HepG2 (cell line): ENCODE measurements around the gene PLXNA4.

Experiments
- CEBPB ChIP-seq: IDR thresholded peaks from 2 replicates; pipeline ENCODE4 v1.6.1; 2011; ENCODE audit warnings: low read depth, low read length, improper control_type of control experiment, borderline replicate concordance
- CREB1 ChIP-seq, 2 experiments: fragments of 450-650 bp in 1 of 2; IDR thresholded peaks; 2 replicates each; pipeline ENCODE4 v1.6.1; 2016 to 2017; ENCODE audit warnings: control low read depth in 1 of 2, mild to moderate bottlenecking in 1 of 2, missing compliant biosample characterization in 1 of 2, missing genetic modification characterization in 1 of 2
- CTCF ChIP-seq: sonication (generic); formaldehyde crosslinking; IDR thresholded peaks from 2 replicates; pipeline ENCODE4 v1.5.0; 2020; ENCODE audit warnings: mild to moderate bottlenecking, missing genetic modification reagents, moderate library complexity
- GTF3A ChIP-seq: sonication (generic); formaldehyde crosslinking; conservative IDR thresholded peaks from 2 replicates; pipeline ENCODE4 v1.4.0; 2020; ENCODE audit warnings: mild to moderate bottlenecking, missing genetic modification reagents
- HNF4A ChIP-seq: sonication (generic); formaldehyde crosslinking; IDR thresholded peaks from 2 replicates; pipeline ENCODE4 v1.4.0; 2020; ENCODE audit warnings: missing genetic modification reagents
- POLR2A ChIP-seq, 2 experiments: IDR thresholded peaks; 2 replicates each; pipeline ENCODE4 v1.6.1; 2011; ENCODE audit warnings: low read depth in 2 of 2, low read length in 2 of 2, mild to moderate bottlenecking in 1 of 2, moderate library complexity in 1 of 2; ENCODE audit not compliant: insufficient read depth in 1 of 2
- RFX1 ChIP-seq: fragments of 450-650 bp; IDR thresholded peaks from 2 replicates; pipeline ENCODE4 v1.6.1; 2017
- RXRA ChIP-seq: sonication (generic); formaldehyde crosslinking; IDR thresholded peaks from 2 replicates; pipeline ENCODE4 v1.5.1; 2020; ENCODE audit warnings: missing genetic modification reagents
- TAF15 ChIP-seq: fragments of 200-400 bp; formaldehyde crosslinking; IDR thresholded peaks from one replicate; pipeline ENCODE4 v1.6.1; 2018; ENCODE audit warnings: mild to moderate bottlenecking, low read depth, low read length; ENCODE audit not compliant: poor library complexity, severe bottlenecking
- YY1 ChIP-seq: IDR thresholded peaks from 2 replicates; pipeline ENCODE4 v1.6.1; 2011; ENCODE audit warnings: low read length, low read depth, moderate library complexity, mild to moderate bottlenecking; ENCODE audit not compliant: insufficient read depth, insufficient replicate concordance
- TF ChIP-seq, protein P1 (sequence below), 2 experiments: sonication (generic) in 1 of 2; formaldehyde crosslinking in 1 of 2; IDR thresholded peaks; 2 replicates each; pipeline versions ENCODE4 v1.5.1 to v1.6.1; 2011 to 2020; ENCODE audit warnings: borderline replicate concordance in 1 of 2, low read depth in 1 of 2, low read length in 1 of 2, mild to moderate bottlenecking in 1 of 2, missing genetic modification reagents in 1 of 2, moderate library complexity in 1 of 2

- TF ChIP-seq YY1 (no peak), TAF15 (no peak), CTCF (CRISPR knock-in tag) (no peak), RFX1 (no peak), HNF4A (CRISPR knock-in tag) (no peak), GTF3A (CRISPR knock-in tag) (no peak), CEBPB (no peak), CREB1 (IDR thresholded peaks at IDR 0.05) (no peak), CREB1 (CRISPR knock-in tag; IDR thresholded peaks at IDR 0.05) (no peak), POLR2A (IDR thresholded peaks at IDR 0.05; ENCODE audit: insufficient read depth in 1 of 2, low read depth in 2 of 2, low read length in 2 of 2) (no peak), RXRA (CRISPR knock-in tag) (no peak)
- TF ChIP-seq, protein P1, sequence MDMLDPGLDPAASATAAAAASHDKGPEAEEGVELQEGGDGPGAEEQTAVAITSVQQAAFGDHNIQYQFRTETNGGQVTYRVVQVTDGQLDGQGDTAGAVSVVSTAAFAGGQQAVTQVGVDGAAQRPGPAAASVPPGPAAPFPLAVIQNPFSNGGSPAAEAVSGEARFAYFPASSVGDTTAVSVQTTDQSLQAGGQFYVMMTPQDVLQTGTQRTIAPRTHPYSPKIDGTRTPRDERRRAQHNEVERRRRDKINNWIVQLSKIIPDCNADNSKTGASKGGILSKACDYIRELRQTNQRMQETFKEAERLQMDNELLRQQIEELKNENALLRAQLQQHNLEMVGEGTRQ (IDR thresholded peaks at IDR 0.05; ENCODE audit: low read depth, low read length), result no peak
- TF ChIP-seq, protein P1 (CRISPR knock-in tag; IDR thresholded peaks at IDR 0.05; ENCODE audit: borderline replicate concordance), result no peak
Measured at GRCh38 chr7:132228240-132228639, 348.0 kb downstream of the PLXNA4 start.
